Ovary (tissue), 9 donors: ENCODE data around the gene NOL3. TPM values are rescaled to one million over a fixed set of nuclear protein-coding genes. Genes with fewer than 3 reads are reported as not detected.

Experiments
- DNase-seq, 5 donors: peaks; one replicate each; pipeline ENCODE4 v3.0.0-alpha.2; 2019 to 2020
- H3K27ac ChIP-seq, 2 donors: fragments of 200-600 bp; one replicate each; pipeline versions ENCODE4 v1.5.1 to v1.8.0; 2019 to 2022
- H3K27me3 ChIP-seq: fragments of 200-600 bp; one replicate; pipeline ENCODE4 v1.8.0; 2022
- H3K36me3 ChIP-seq: fragments of 200-600 bp; sonication (generic); one replicate; pipeline ENCODE4 v1.5.1; 2019
- H3K4me1 ChIP-seq: one replicate; pipeline ENCODE4 v1.8.1; 2013; ENCODE audit warnings: mild to moderate bottlenecking, moderate library complexity; ENCODE audit not compliant: insufficient read depth
- H3K4me3 ChIP-seq: fragments of 200-600 bp; sonication (generic); one replicate; pipeline ENCODE4 v1.5.1; 2017
- H3K9me3 ChIP-seq, 2 donors: fragments of 200-600 bp in 1 of 2; sonication (generic) in 1 of 2; one replicate each; pipeline versions ENCODE4 v1.5.1 to v1.8.1; 2013 to 2019; ENCODE audit warnings: mild to moderate bottlenecking in 1 of 2, moderate library complexity in 1 of 2
- EP300 ChIP-seq: sonication (generic); formaldehyde crosslinking; IDR thresholded peaks from one replicate; pipeline ENCODE4 v1.6.1; 2017; ENCODE audit warnings: antibody characterized with exemption
- POLR2A ChIP-seq: fragments of 450-650 bp; IDR thresholded peaks from one replicate; pipeline ENCODE4 v1.6.1; 2017; ENCODE audit warnings: antibody characterized with exemption, mild to moderate bottlenecking, moderate library complexity
- WGBS, 3 donors: extraction: QIAGEN DNeasy Blood & Tissue Kit in 1 of 3; methylation state at CpG; one replicate each; pipeline versions ENCODE4 v1.1.5 to v1.1.7; 2013 to 2017; 5-methylcytosine and 5-hydroxymethylcytosine counted together
- intact Hi-C, 4 donors: fragments of 100-400 bp; cut with DNase I; formaldehyde crosslinking; loops; one replicate each; pipeline versions ENCODE4 v1.11.0 to v1.15.1; 2022 to 2023
- polyA plus RNA-seq, 2 donors: library from polyadenylated mRNA; stranded (reverse); fragments of 200-250 nt in 1 of 2; fragments of 350-450 nt in 1 of 2; fragmentation: Illumina TruSeq in 1 of 2; extraction: RNeasy Lipid Tissue Mini Kit (QIAGEN cat#74804) in 1 of 2; gene quantifications; one replicate each; pipeline ENCODE4 v1.2.3, GENCODE V29; 2013 to 2014
- total RNA-seq, 7 donors: library from RNA; depleted of rRNA in 2 of 7; stranded (reverse); fragments of >200 nt in 2 of 7; fragmentation: NEBNext Ultra II Directional in 3 of 7; extraction: Animal tissue kit (Norgen Biotek cat#: 25700) in 3 of 7; gene quantifications; one replicate each; pipeline versions ENCODE4 v1.1.0 to v1.2.4, GENCODE V29; 2016 to 2023
- TF ChIP-seq, protein P1 (sequence below), 3 donors: fragments of 450-650 bp in 2 of 3; fragments of 200-600 bp in 1 of 3; IDR thresholded peaks; one replicate each; pipeline versions ENCODE4 v1.5.1 to v1.8.0; 2016 to 2022; ENCODE audit warnings: antibody characterized with exemption in 3 of 3, mild to moderate bottlenecking in 1 of 3
- donor health status: DM: no; HTN: no; CAD: no; lungs with moderate emphysema.
- donor health status: DM: no; HTN: no; CAD: no.
- donor health status: Bipolar disorder and iron deficiency.
- donor health status: DM: yes; HTN: yes; CAD: no.
- donor health status: DM: no; HTN: no; CAD: no.
- donor health status: DM: yes; HTN: yes; CAD: no.

NOL3 gene
- total and polyA plus RNA-seq, 9 donors: 14.1 to 31.7 (median 21.4) TPM

GRCh38 chr16:67137605-67138004 lies 32.7 kb upstream of the NOL3 start:
- no peak overlapping the region for H3K4me3 ChIP-seq
- no peaks in the 10 kb centered on the region for H3K4me1 ChIP-seq
- DNase-seq: no peak
- H3K36me3 ChIP-seq: no peaks in the 10 kb centered on the region
- H3K27ac ChIP-seq: no peak overlapping the region
- TF ChIP-seq EP300 (no peak), POLR2A (no peak)
- TF ChIP-seq, protein P1, sequence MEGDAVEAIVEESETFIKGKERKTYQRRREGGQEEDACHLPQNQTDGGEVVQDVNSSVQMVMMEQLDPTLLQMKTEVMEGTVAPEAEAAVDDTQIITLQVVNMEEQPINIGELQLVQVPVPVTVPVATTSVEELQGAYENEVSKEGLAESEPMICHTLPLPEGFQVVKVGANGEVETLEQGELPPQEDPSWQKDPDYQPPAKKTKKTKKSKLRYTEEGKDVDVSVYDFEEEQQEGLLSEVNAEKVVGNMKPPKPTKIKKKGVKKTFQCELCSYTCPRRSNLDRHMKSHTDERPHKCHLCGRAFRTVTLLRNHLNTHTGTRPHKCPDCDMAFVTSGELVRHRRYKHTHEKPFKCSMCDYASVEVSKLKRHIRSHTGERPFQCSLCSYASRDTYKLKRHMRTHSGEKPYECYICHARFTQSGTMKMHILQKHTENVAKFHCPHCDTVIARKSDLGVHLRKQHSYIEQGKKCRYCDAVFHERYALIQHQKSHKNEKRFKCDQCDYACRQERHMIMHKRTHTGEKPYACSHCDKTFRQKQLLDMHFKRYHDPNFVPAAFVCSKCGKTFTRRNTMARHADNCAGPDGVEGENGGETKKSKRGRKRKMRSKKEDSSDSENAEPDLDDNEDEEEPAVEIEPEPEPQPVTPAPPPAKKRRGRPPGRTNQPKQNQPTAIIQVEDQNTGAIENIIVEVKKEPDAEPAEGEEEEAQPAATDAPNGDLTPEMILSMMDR (IDR thresholded peaks at IDR 0.05): no peak
- WGBS, 3 donors: 42 to 46% (median 45%) methylated on average over 3 of the region's 3 CpGs
- intact Hi-C loops: no loop called here
- H3K27me3 ChIP-seq: no peaks in the 10 kb centered on the region
- no peaks in the 10 kb centered on the region for H3K9me3 ChIP-seq

DNA sequence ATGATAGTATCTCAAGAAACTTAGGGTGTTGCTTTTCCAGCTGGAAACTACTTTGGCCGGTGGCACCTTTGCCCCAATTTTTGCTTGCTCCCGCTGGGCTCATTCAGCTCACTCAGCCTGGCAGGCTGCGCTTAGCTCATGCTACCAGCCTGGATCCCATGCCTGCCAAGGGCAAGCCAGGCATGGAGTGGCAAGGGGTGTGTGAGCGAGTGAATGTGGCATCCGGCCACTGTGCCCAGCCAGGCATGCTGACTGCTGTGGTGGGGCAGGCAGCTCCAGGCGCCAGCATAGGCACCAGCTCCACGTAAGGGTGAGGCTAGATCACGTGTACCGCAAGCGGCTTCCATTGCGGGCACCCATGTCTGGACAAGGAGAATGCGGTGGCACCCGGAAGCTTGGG lies 28.9 kb upstream of the NOL3 start:
- Histone ChIP-seq H3K9me3 (no peaks in the 10 kb centered on the region), H3K27ac (no peak overlapping the region), H3K27me3 (no peaks in the 10 kb centered on the region), H3K4me3 (no peak overlapping the region), H3K4me1 (no peaks in the 10 kb centered on the region), H3K36me3 (peaks cover 2% of the 10 kb centered on the region)
- 97 to 99% (median 97%) methylated on average over 13 of the region's 13 CpGs for WGBS, 3 donors
- no peak for DNase-seq
- TF ChIP-seq EP300: no peak
- no peak for TF ChIP-seq POLR2A
- TF ChIP-seq, protein P1 (IDR thresholded peaks at IDR 0.05): no peak
- intact Hi-C loops: no loop called here

DNA sequence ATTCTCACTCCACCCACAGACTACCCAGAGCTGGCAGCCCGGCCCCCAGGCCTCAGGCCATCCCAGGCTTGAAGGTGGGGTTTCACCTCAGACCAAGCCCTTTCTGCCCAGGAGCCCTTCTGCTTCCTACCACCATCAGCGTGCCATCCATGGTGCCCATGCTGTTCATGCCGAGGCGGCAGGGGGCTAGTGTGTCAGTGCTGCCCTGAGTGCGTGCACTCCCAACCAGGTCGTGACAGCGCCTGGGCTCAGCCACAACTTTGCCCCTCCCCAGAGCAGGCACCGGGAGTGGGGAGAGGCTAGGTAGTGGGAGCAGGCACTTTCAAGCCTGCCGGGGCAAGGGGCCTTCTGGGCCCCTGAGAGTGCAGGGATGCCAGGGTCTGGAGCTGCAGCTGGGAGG lies 28.0 kb upstream of the NOL3 start:
- WGBS, 3 donors: 83 to 92% (median 89%) methylated on average over 9 of the region's 9 CpGs
- H3K27me3 ChIP-seq: no peaks in the 10 kb centered on the region
- intact Hi-C loops: no loop called here
- H3K9me3 ChIP-seq: no peaks in the 10 kb centered on the region
- H3K27ac ChIP-seq: no peak overlapping the region
- no peaks in the 10 kb centered on the region for H3K4me1 ChIP-seq
- peaks cover 2% of the 10 kb centered on the region for H3K36me3 ChIP-seq
- H3K4me3 ChIP-seq: no peak overlapping the region
- TF ChIP-seq, protein P1 (IDR thresholded peaks at IDR 0.05): no peak
- no peak for DNase-seq

- DNase-seq: no peak
- peaks cover 2% of the 10 kb centered on the region for H3K36me3 ChIP-seq
- no peak overlapping the region for H3K27ac ChIP-seq
- no peak for TF ChIP-seq EP300
- no peak for TF ChIP-seq POLR2A
- TF ChIP-seq, protein P1 (IDR thresholded peaks at IDR 0.05): no peak
- H3K9me3 ChIP-seq: no peaks in the 10 kb centered on the region
- 81 to 100% (median 94%) methylated on average over 2 of the region's 2 CpGs for whole genome bisulfite sequencing, 3 donors
- no peaks in the 10 kb centered on the region for H3K4me1 ChIP-seq
- no peak overlapping the region for H3K4me3 ChIP-seq
- intact Hi-C loops: no loop called here
- H3K27me3 ChIP-seq: no peaks in the 10 kb centered on the region
Observed at GRCh38 chr16:67144943-67145342, 25.4 kb upstream of the NOL3 start.

- Histone ChIP-seq H3K4me1 (no peaks in the 10 kb centered on the region), H3K36me3 (peaks cover 2% of the 10 kb centered on the region), H3K4me3 (no peak overlapping the region), H3K9me3 (no peaks in the 10 kb centered on the region), H3K27ac (no peak overlapping the region), H3K27me3 (no peaks in the 10 kb centered on the region)
- no peak for DNase-seq
- intact Hi-C loops: no loop called here
- TF ChIP-seq, protein P1 (IDR thresholded peaks at IDR 0.05): no peak
- TF ChIP-seq EP300 (no peak), POLR2A (no peak)
- 76 to 85% (median 82%) methylated on average over 2 of the region's 2 CpGs for WGBS, 3 donors
Observed at GRCh38 chr16:67145746-67146145, 24.6 kb upstream of the NOL3 start.
